Testis (tissue), 2 donors: Measurements from ENCODE around the gene CIITA.

Experiments used
- POLR2A ChIP-seq: fragments of 450-650 bp; IDR thresholded peaks from one replicate; pipeline ENCODE4 v1.6.1; 2017; ENCODE audit warnings: antibody characterized with exemption, mild to moderate bottlenecking, moderate library complexity
- TF ChIP-seq, protein P1 (sequence below), 3 experiments: fragments of 450-650 bp in 2 of 3; fragments of 200-600 bp in 1 of 3; sonication (generic) in 1 of 3; IDR thresholded peaks; one replicate each; pipeline ENCODE4 v1.5.1; 2016 to 2019; ENCODE audit warnings: antibody characterized with exemption in 3 of 3, mild to moderate bottlenecking in 2 of 3, moderate library complexity in 1 of 3

DNA sequence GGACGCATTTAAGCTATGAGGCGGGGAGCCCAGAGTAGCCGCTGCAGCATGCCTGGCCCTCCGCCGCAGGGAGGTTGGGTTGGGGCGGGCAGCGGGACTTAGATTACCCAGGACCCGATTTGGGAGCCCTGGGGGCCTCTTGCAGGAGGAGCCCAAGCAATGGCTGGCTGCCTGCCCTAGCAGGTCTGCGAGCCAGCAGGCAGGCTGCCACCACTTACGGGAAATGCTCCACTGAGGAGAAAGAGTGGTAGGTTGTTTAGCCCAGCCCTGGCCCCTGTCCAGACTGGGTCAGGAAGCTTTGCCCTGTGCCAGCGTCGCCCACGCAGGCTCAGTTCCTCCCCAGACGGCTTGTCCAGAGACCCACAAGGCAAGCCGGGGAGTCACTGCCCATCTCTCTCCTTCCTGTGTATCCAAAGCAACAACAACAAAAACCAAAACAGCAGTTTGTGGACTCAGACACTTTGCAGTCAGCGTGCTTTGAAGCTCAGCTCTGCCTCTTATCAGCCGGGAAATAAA lies 48.1 kb upstream of the CIITA start:
- TF ChIP-seq, protein P1, sequence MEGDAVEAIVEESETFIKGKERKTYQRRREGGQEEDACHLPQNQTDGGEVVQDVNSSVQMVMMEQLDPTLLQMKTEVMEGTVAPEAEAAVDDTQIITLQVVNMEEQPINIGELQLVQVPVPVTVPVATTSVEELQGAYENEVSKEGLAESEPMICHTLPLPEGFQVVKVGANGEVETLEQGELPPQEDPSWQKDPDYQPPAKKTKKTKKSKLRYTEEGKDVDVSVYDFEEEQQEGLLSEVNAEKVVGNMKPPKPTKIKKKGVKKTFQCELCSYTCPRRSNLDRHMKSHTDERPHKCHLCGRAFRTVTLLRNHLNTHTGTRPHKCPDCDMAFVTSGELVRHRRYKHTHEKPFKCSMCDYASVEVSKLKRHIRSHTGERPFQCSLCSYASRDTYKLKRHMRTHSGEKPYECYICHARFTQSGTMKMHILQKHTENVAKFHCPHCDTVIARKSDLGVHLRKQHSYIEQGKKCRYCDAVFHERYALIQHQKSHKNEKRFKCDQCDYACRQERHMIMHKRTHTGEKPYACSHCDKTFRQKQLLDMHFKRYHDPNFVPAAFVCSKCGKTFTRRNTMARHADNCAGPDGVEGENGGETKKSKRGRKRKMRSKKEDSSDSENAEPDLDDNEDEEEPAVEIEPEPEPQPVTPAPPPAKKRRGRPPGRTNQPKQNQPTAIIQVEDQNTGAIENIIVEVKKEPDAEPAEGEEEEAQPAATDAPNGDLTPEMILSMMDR (IDR thresholded peaks at IDR 0.05): no peak
- no peak for TF ChIP-seq POLR2A
